ENCODE data around the gene FAM117B. TPM values are rescaled to one million over a fixed set of nuclear protein-coding genes. Genes with fewer than 3 reads are reported as not detected.
A peak's percentile ranks its signal among the peaks of the same experiment; 100 is the strongest.

FAM117B gene
- total RNA-seq, 2 experiments from 2014 or later = 46.8 to 50.4 TPM

DNA sequence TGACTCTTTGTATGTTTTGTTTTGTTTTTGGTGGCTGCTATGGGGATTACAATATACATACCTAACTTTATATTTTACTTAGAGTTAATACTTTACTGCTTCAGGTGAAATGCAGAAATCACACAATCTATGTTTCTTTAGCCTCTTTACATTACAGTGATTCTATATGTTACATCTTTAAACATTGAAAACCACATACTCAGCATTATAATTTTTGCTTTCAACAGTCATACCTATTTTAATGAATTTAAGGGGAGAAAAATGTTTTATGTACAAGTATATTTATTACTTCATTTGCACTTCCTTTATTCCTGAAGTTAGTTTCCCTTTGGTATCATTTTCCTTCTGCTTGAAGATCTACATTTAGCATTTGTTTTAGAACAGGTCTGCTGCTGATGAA is 23.1 kb downstream of the FAM117B start:
- CTCF ChIA-PET = interaction anchor here (2.1 kb wide), 1 partner anchor 10 kb away, joined by 5 read pairs; no protein-coding TSS in a partner anchor
- H3K36me3 ChIP-seq (ENCODE audit: insufficient read depth, low read length) = no peaks in the 10 kb centered on the region
- H3K4me1 ChIP-seq (ENCODE audit: insufficient read depth, low read length) = peaks cover 23% of the 10 kb centered on the region
- intact Hi-C loops (cut with DNase I, micrococcal nuclease) = no loop called here
- H3K27me3 ChIP-seq (ENCODE audit: control insufficient read depth in 1 of 2, insufficient read depth in 2 of 2, low read length in 2 of 2) = no peaks in the 10 kb centered on the region
- Mint-ChIP-seq H3K27ac (peak overlapping the region; percentile 78), H3K4me3 (peak overlapping the region; percentile 35), H3K27me3 (no peaks in the 10 kb centered on the region), H3K36me3 (ENCODE audit: low read depth) (no peaks in the 10 kb centered on the region), H3K4me1 (ENCODE audit: low read depth) (peaks cover 92% of the 10 kb centered on the region), H3K9me3 (no peaks in the 10 kb centered on the region)
- TF ChIP-seq, protein P1, sequence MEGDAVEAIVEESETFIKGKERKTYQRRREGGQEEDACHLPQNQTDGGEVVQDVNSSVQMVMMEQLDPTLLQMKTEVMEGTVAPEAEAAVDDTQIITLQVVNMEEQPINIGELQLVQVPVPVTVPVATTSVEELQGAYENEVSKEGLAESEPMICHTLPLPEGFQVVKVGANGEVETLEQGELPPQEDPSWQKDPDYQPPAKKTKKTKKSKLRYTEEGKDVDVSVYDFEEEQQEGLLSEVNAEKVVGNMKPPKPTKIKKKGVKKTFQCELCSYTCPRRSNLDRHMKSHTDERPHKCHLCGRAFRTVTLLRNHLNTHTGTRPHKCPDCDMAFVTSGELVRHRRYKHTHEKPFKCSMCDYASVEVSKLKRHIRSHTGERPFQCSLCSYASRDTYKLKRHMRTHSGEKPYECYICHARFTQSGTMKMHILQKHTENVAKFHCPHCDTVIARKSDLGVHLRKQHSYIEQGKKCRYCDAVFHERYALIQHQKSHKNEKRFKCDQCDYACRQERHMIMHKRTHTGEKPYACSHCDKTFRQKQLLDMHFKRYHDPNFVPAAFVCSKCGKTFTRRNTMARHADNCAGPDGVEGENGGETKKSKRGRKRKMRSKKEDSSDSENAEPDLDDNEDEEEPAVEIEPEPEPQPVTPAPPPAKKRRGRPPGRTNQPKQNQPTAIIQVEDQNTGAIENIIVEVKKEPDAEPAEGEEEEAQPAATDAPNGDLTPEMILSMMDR (IDR thresholded peaks at IDR 0.05) = no peak
- ATAC-seq (ENCODE audit: poor library complexity) (no peak), DNase-seq (no peak)
- POLR2A ChIA-PET = interaction anchor here (2.6 to 3.5 kb wide), 2 partner anchors 10 to 22 kb away, joined by 9 to 33 read pairs; partner anchors contain the start of gene FAM117B
- H3K9me3 ChIP-seq (ENCODE audit: control insufficient read depth in 1 of 2, insufficient read depth in 1 of 2, low read length in 2 of 2) = no peaks in the 10 kb centered on the region
- no peak overlapping the region for H3K4me3 ChIP-seq (ENCODE audit: low read length)
- H3K27ac ChIP-seq (ENCODE audit: low read depth in 1 of 2, low read length in 2 of 2) = no peak overlapping the region

GRCh38 chr2:202660796-202661195 is 26.0 kb downstream of the FAM117B start:
- H3K9me3 ChIP-seq (ENCODE audit: control insufficient read depth in 1 of 2, insufficient read depth in 1 of 2, low read length in 2 of 2) = no peaks in the 10 kb centered on the region
- H3K9me3 Mint-ChIP-seq = no peaks in the 10 kb centered on the region
- H3K27me3 ChIP-seq (ENCODE audit: control insufficient read depth in 1 of 2, insufficient read depth in 2 of 2, low read length in 2 of 2) = no peaks in the 10 kb centered on the region
- intact Hi-C loops (cut with DNase I, micrococcal nuclease) = loop anchor here in 1 of 2 experiments (2.0 to 5.0 kb wide), 2 partner anchors 16 to 47 kb away; no protein-coding TSS in a partner anchor
- POLR2A ChIA-PET = interaction anchor here (0.7 to 1.7 kb wide), 3 partner anchors 13 to 26 kb away, joined by 3 to 6 read pairs (median 3); partner anchors contain the start of gene FAM117B
- H3K4me3 Mint-ChIP-seq = no peak overlapping the region
- peaks cover 89% of the 10 kb centered on the region for H3K4me1 Mint-ChIP-seq (ENCODE audit: low read depth)
- CTCF ChIA-PET = no interaction called here
- H3K4me1 ChIP-seq (ENCODE audit: insufficient read depth, low read length) = peaks cover 28% of the 10 kb centered on the region
- H3K4me3 ChIP-seq (ENCODE audit: low read length) = no peak overlapping the region
- no peaks in the 10 kb centered on the region for H3K36me3 Mint-ChIP-seq (ENCODE audit: low read depth)
- no peak for DNase-seq
- H3K27ac ChIP-seq (ENCODE audit: low read depth in 1 of 2, low read length in 2 of 2) = no peak overlapping the region
- no peaks in the 10 kb centered on the region for H3K27me3 Mint-ChIP-seq
- ATAC-seq (ENCODE audit: poor library complexity) = no peak
- TF ChIP-seq, protein P1 (IDR thresholded peaks at IDR 0.05) = no peak
- no peaks in the 10 kb centered on the region for H3K36me3 ChIP-seq (ENCODE audit: insufficient read depth, low read length)
- H3K27ac Mint-ChIP-seq = peak overlapping the region; percentile 37

DNA sequence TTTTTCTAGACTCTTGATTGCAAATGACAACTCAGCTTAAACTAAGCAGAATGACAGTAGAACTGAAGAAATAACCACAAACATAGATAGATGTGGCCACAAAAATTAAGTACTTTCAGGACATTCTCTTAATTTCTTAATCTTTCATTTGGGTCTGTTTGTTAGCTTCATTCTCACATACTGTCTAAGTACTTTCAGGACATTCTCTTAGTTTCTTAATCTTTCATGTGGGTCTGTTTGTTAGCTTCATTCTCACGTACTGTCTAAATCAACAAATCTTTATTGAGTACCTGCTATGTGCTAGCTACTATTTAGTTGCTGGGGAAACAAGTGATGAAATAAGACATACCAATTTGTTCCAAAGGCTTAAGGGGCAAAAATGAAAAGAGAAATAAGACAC is 35.1 kb downstream of the FAM117B start:
- Mint-ChIP-seq H3K4me3 (peak overlapping the region; percentile 81), H3K36me3 (ENCODE audit: low read depth) (peaks cover 16% of the 10 kb centered on the region), H3K9me3 (peaks cover 4% of the 10 kb centered on the region), H3K4me1 (ENCODE audit: low read depth) (peaks cover 87% of the 10 kb centered on the region), H3K27me3 (no peaks in the 10 kb centered on the region), H3K27ac (peak overlapping the region; percentile 78)
- peak in 3 of 14 experiments; percentile 30 to 46 (median 41) for DNase-seq
- TF ChIP-seq, protein P1 (IDR thresholded peaks at IDR 0.05) = no peak
- H3K36me3 ChIP-seq (ENCODE audit: insufficient read depth, low read length) = no peaks in the 10 kb centered on the region
- H3K4me1 ChIP-seq (ENCODE audit: insufficient read depth, low read length) = peaks cover 46% of the 10 kb centered on the region
- H3K4me3 ChIP-seq (ENCODE audit: low read length) = no peak overlapping the region
- peak; percentile 63 for ATAC-seq (ENCODE audit: poor library complexity)
- no peak overlapping the region for H3K27ac ChIP-seq (ENCODE audit: low read depth in 1 of 2, low read length in 2 of 2)
- H3K27me3 ChIP-seq (ENCODE audit: control insufficient read depth in 1 of 2, insufficient read depth in 2 of 2, low read length in 2 of 2) = no peaks in the 10 kb centered on the region
- intact Hi-C loops (cut with DNase I, micrococcal nuclease) = loop anchor here in 1 of 2 experiments (5.0 kb wide), 1 partner anchor 33 kb away; no protein-coding TSS in a partner anchor
- H3K9me3 ChIP-seq (ENCODE audit: control insufficient read depth in 1 of 2, insufficient read depth in 1 of 2, low read length in 2 of 2) = no peaks in the 10 kb centered on the region
- POLR2A ChIA-PET = interaction anchor here (0.6 to 4.0 kb wide), 7 partner anchors 9 to 42 kb away, joined by 3 to 38 read pairs (median 4); partner anchors contain the start of gene FAM117B
- CTCF ChIA-PET = no interaction called here
